Neural cell (in vitro differentiated cells): ENCODE data around the gene AFF1.

Experiments
- CTCF ChIP-seq: fragments of 450-650 bp; IDR thresholded peaks from 2 replicates; pipeline ENCODE4 v1.5.1; 2014; ENCODE audit warnings: antibody characterized with exemption, mild to moderate bottlenecking, moderate library complexity; ENCODE audit not compliant: poor library complexity, severe bottlenecking
- EP300 ChIP-seq: fragments of 450-650 bp; conservative IDR thresholded peaks from 2 replicates; pipeline ENCODE4 v1.6.1; 2014; ENCODE audit warnings: antibody characterized with exemption, mild to moderate bottlenecking, moderate library complexity; ENCODE audit not compliant: poor library complexity, severe bottlenecking
- EZH2 ChIP-seq: fragments of 200-600, 300-800 bp; shearing (Covaris generic), sonication (generic); IDR thresholded peaks from 2 replicates; pipeline ENCODE4 v1.6.1; 2014; ENCODE audit warnings: antibody characterized with exemption, low read length, borderline replicate concordance, mild to moderate bottlenecking; ENCODE audit not compliant: insufficient read depth, poor library complexity, severe bottlenecking
- MXI1 ChIP-seq: fragments of 450-650 bp; conservative IDR thresholded peaks from 2 replicates; pipeline ENCODE4 v1.6.1; 2014; ENCODE audit warnings: antibody characterized with exemption, mild to moderate bottlenecking; ENCODE audit not compliant: poor library complexity, severe bottlenecking
- RAD21 ChIP-seq: fragments of 450-650 bp; conservative IDR thresholded peaks from 2 replicates; pipeline ENCODE4 v1.6.1; 2014; ENCODE audit warnings: antibody characterized with exemption, mild to moderate bottlenecking, moderate library complexity
- REST ChIP-seq: IDR thresholded peaks from 2 replicates; pipeline ENCODE4 v1.6.1; 2012; ENCODE audit warnings: borderline replicate concordance

- TF ChIP-seq EZH2 (no peak), CTCF (no peak), RAD21 (no peak), EP300 (no peak), MXI1 (no peak), REST (no peak)
Observed at GRCh38 chr4:86974551-86974994, 39.8 kb downstream of the AFF1 start.
